Measurements from ENCODE around the gene GZF1.

DNA sequence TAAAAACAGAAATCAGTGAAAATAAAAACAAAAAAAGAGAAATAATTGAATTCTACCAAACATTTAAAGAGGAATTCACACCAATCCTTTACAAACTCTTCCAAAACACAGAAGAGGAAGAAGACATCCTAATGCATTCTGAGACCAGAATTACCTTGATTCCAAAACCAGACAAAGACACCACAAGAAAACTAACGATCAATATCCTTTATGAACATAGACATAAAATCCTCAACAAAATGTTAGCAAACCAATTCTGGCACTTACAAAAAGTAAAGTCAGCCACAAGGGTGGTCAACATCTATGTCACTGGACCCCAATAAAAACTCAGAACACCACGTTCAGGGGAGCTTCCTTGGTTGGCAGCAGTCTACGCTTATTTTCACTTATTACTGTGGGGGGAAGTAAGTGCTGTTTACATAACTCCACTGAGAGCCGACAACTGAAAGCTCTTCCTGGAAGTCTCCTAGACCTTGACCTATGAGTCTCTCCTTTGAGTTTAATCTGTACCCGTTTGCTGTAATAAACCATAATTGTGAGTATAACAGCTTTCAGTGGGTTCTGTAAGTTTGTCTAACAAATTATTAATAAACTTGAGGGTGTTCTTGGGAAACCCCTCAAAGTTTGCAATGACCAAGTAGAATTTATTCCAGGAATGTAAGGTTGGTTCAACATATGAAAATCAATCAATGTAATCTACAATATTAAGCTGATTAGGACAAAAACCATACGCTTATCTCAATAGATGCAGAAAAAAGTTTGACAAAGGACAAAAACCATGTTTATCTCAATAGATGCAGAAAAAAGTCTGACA lies 24.5 kb downstream of the GZF1 start:
- TF ChIP-seq POLR2A (IDR thresholded peaks at IDR 0.05) (no peak), POLR2AphosphoS5 (IDR thresholded peaks at IDR 0.05) (no peak)
- TF ChIP-seq, protein P1, sequence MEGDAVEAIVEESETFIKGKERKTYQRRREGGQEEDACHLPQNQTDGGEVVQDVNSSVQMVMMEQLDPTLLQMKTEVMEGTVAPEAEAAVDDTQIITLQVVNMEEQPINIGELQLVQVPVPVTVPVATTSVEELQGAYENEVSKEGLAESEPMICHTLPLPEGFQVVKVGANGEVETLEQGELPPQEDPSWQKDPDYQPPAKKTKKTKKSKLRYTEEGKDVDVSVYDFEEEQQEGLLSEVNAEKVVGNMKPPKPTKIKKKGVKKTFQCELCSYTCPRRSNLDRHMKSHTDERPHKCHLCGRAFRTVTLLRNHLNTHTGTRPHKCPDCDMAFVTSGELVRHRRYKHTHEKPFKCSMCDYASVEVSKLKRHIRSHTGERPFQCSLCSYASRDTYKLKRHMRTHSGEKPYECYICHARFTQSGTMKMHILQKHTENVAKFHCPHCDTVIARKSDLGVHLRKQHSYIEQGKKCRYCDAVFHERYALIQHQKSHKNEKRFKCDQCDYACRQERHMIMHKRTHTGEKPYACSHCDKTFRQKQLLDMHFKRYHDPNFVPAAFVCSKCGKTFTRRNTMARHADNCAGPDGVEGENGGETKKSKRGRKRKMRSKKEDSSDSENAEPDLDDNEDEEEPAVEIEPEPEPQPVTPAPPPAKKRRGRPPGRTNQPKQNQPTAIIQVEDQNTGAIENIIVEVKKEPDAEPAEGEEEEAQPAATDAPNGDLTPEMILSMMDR (IDR thresholded peaks at IDR 0.05), result no peak

All from breast epithelium (tissue), 3 donors.